ENCODE results near the gene RAE1.

RAE1 gene, protein sequence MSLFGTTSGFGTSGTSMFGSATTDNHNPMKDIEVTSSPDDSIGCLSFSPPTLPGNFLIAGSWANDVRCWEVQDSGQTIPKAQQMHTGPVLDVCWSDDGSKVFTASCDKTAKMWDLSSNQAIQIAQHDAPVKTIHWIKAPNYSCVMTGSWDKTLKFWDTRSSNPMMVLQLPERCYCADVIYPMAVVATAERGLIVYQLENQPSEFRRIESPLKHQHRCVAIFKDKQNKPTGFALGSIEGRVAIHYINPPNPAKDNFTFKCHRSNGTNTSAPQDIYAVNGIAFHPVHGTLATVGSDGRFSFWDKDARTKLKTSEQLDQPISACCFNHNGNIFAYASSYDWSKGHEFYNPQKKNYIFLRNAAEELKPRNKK
- total RNA-seq: 32.8 to 73.2 (median 47.1) reads per million in 9 experiments

GRCh38 chr20:57351042-57351783 is at the start of gene RAE1:
Gene RAE1, plus strand, starts transcription at chr20:57351255. Its CDS starts 2,784 bp downstream, at chr20:57354039.
- Mint-ChIP-seq H3K36me3 (ENCODE audit: insufficient read depth) (peaks cover 42% of the 10 kb centered on the region), H3K9me3 (no peaks in the 10 kb centered on the region), H3K4me3 (peak within 1 kb of the TSS; percentile 83 to 86), H3K27me3 (no peaks in the 10 kb centered on the region), H3K27ac (peak within 1 kb of the TSS; percentile 90 to 92), H3K4me1 (ENCODE audit: low read depth in 2 of 2) (peaks cover 16 to 27% of the 10 kb centered on the region in 2 donors)
- DNase-seq (peak; percentile 85 to 90 (median 86)), ATAC-seq (replicated peaks) (peak; percentile 87)

- H3K9me3 Mint-ChIP-seq: no peaks in the 10 kb centered on the region
- no peaks in the 10 kb centered on the region for H3K36me3 Mint-ChIP-seq (ENCODE audit: insufficient read depth)
- H3K4me1 Mint-ChIP-seq (ENCODE audit: low read depth in 2 of 2): no peaks in the 10 kb centered on the region
- H3K4me3 Mint-ChIP-seq: no peak overlapping the region
- no peak for DNase-seq
- ATAC-seq (replicated peaks): no peak
- H3K27ac Mint-ChIP-seq: no peak overlapping the region
- H3K27me3 Mint-ChIP-seq: peaks cover 46 to 63% of the 10 kb centered on the region in 2 donors
These were observed 44.3 kb upstream of the RAE1 start for GRCh38 chr20:57306747-57307146.

GRCh38 chr20:57308451-57309271 is 42.4 kb upstream of the RAE1 start:
- Mint-ChIP-seq H3K27ac (no peak overlapping the region), H3K4me3 (no peak overlapping the region), H3K36me3 (ENCODE audit: insufficient read depth) (no peaks in the 10 kb centered on the region), H3K27me3 (peaks cover 29 to 52% of the 10 kb centered on the region in 2 donors), H3K4me1 (ENCODE audit: low read depth in 2 of 2) (no peaks in the 10 kb centered on the region), H3K9me3 (no peaks in the 10 kb centered on the region)
- ATAC-seq (replicated peaks): no peak
- DNase-seq: no peak

GRCh38 chr20:57309544-57310115 is 41.4 kb upstream of the RAE1 start:
- Mint-ChIP-seq H3K4me3 (no peak overlapping the region), H3K9me3 (no peaks in the 10 kb centered on the region), H3K4me1 (ENCODE audit: low read depth in 2 of 2) (no peaks in the 10 kb centered on the region), H3K36me3 (ENCODE audit: insufficient read depth) (no peaks in the 10 kb centered on the region), H3K27ac (no peak overlapping the region), H3K27me3 (peaks cover 20 to 50% of the 10 kb centered on the region in 2 donors)
- no peak for ATAC-seq (replicated peaks)
- no peak for DNase-seq

DNA sequence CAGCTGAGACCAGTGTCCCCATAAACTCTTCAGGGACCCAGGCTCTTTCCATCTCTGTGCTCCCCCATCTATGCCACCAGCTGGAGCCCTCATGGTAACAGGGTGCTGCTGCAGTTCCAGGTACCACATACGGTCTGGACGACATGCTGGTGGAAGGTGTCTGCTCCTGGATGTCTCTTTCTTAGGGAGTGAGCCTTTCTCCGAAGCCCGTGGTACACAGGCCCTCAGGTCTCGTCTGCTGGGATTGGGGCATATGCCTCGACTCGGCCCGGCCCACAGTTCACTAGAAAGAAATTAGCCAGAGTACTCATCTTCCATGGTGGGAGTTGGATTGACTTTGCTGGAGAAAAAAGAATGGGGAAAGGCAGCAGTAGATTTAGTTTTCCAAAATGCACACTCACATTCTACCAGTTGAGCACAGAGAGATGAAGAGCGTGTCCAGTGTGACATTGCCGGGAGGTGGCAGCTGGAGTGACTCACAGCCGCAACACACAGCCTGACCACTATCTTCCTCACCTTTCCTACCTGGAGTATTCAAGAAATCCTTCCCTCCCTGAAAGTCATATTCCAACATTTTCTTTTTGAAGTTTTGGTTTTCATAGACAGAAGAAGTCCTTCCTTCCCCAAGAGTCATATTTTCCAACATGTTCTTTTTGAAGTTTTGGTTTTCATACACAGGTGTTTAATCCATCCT is 40.1 kb upstream of the RAE1 start:
- DNase-seq (no peak), ATAC-seq (replicated peaks) (no peak)
- Mint-ChIP-seq H3K9me3 (no peaks in the 10 kb centered on the region), H3K27ac (no peak overlapping the region), H3K4me1 (ENCODE audit: low read depth in 2 of 2) (no peaks in the 10 kb centered on the region), H3K36me3 (ENCODE audit: insufficient read depth) (no peaks in the 10 kb centered on the region), H3K4me3 (no peak overlapping the region), H3K27me3 (peaks cover 15 to 46% of the 10 kb centered on the region in 2 donors)

DNA sequence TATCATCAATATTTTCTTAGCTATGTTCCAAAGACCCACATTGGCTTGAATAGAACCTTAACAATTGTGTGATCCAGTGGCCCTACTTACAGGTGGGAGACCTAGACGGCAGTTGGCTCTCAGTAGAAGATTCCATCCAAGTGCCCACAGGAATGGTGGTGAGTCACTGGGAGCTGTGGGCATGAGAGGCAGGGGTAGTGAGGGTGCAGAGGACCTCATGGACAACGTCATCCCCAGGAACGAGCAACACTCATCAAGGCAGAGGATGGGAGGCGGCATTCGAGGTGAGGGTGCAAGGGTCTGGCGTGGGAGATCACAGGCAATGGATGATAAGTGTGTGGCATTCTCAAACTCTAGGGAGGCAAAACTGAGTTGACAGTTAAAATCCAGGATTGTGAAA is 38.9 kb upstream of the RAE1 start:
- Mint-ChIP-seq H3K4me1 (ENCODE audit: low read depth in 2 of 2) (no peaks in the 10 kb centered on the region), H3K9me3 (no peaks in the 10 kb centered on the region), H3K4me3 (no peak overlapping the region), H3K27ac (no peak overlapping the region), H3K36me3 (ENCODE audit: insufficient read depth) (no peaks in the 10 kb centered on the region), H3K27me3 (peaks cover 13 to 38% of the 10 kb centered on the region in 2 donors)
- DNase-seq (no peak), ATAC-seq (replicated peaks) (no peak)

- Mint-ChIP-seq H3K4me3 (no peak overlapping the region), H3K27me3 (peaks cover 24 to 29% of the 10 kb centered on the region in 2 donors), H3K9me3 (no peaks in the 10 kb centered on the region), H3K27ac (no peak overlapping the region), H3K4me1 (ENCODE audit: low read depth in 2 of 2) (peaks cover 0 to 2% of the 10 kb centered on the region in 2 donors), H3K36me3 (ENCODE audit: insufficient read depth) (no peaks in the 10 kb centered on the region)
- ATAC-seq (replicated peaks) (no peak), DNase-seq (no peak)
These were observed 37.8 kb upstream of the RAE1 start for GRCh38 chr20:57313230-57313629.

DNA sequence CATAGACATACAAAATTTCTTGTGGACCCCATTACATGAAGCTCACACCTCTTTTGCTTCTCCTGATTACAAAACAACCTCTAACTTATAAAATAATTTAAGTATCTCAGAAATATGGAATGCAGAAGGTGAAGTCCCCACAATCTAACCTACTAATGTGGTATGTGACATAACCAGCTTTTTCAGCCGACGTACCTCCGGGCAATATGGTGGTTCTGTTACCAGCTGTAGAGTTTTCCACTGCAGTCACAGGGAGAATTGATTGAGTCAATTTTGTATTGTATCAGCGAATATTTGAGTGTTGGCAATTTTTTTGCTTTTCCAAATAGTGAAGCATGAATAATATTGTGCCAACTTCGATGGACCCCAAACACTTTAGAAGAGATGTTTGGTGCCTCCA is 37.1 kb upstream of the RAE1 start:
- H3K4me3 Mint-ChIP-seq: no peak overlapping the region
- H3K27ac Mint-ChIP-seq: no peak overlapping the region
- DNase-seq (no peak), ATAC-seq (replicated peaks) (no peak)
- H3K4me1 Mint-ChIP-seq (ENCODE audit: low read depth in 2 of 2): peaks cover 2 to 4% of the 10 kb centered on the region in 2 donors
- no peaks in the 10 kb centered on the region for H3K36me3 Mint-ChIP-seq (ENCODE audit: insufficient read depth)
- H3K9me3 Mint-ChIP-seq: no peaks in the 10 kb centered on the region
- H3K27me3 Mint-ChIP-seq: peaks cover 31% of the 10 kb centered on the region in 2 donors

DNA sequence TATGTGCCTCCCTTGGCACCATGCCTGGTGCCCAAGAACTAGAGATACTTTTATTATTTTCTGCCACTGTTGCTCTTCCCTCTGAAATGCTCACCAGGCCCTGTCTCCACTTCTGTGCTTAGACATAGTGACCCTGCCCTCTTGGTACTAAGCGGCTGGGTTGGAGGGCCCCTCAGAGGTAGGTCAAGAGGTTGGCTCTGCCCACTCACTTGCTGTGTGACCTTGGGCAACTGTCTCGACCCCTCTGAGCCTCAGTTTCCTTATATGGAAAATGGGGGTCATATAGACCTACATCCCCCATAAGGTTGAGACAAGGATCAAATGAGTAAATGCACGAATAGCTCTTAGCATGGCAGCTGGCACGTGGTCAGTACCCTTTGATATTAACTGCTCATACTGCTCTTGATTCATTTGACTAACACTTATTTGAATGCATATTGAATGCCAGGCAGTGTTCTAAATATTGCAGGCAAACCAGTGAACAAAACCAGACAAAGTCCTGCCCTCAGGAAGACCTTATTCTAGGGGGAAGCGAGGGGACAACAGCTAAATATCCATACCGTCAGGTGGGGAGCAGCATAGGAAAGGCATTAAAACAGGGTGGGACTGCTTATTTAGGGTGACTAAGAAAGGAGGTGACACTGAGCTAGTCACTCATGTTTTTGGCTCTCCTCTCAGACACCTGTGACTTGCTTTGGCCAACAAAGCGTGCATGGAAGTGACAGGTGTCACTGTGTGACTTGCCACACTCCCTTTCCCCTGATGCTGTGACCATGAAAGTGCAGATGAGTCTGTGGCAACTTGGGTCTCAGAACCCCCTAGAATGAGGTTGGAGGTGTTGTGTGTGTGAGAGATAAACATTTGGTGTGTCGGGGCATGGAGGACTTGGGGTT is 35.7 kb upstream of the RAE1 start:
- no peaks in the 10 kb centered on the region for H3K9me3 Mint-ChIP-seq
- no peaks in the 10 kb centered on the region for H3K36me3 Mint-ChIP-seq (ENCODE audit: insufficient read depth)
- H3K27me3 Mint-ChIP-seq: peaks cover 33 to 44% of the 10 kb centered on the region in 2 donors
- no peak overlapping the region for H3K4me3 Mint-ChIP-seq
- H3K4me1 Mint-ChIP-seq (ENCODE audit: low read depth in 2 of 2): peaks cover 2 to 4% of the 10 kb centered on the region in 2 donors
- no peak overlapping the region for H3K27ac Mint-ChIP-seq
- no peak for DNase-seq
- ATAC-seq (replicated peaks): no peak

- Mint-ChIP-seq H3K27ac (no peak overlapping the region), H3K4me3 (no peak overlapping the region)
These were observed 35.0 kb upstream of the RAE1 start for GRCh38 chr20:57315976-57316480.

GRCh38 chr20:57316795-57317201 is 34.3 kb upstream of the RAE1 start:
- Mint-ChIP-seq H3K27me3 (peaks cover 43 to 56% of the 10 kb centered on the region in 2 donors), H3K4me1 (ENCODE audit: low read depth in 2 of 2) (peaks cover 2 to 4% of the 10 kb centered on the region in 2 donors), H3K36me3 (ENCODE audit: insufficient read depth) (no peaks in the 10 kb centered on the region), H3K4me3 (no peak overlapping the region), H3K27ac (no peak overlapping the region), H3K9me3 (no peaks in the 10 kb centered on the region)
- no peak for DNase-seq
- ATAC-seq (replicated peaks): no peak

More at GRCh38 chr20:57315976-57316480, 35.0 kb upstream of the RAE1 start:
- Mint-ChIP-seq H3K9me3 (no peaks in the 10 kb centered on the region), H3K36me3 (ENCODE audit: insufficient read depth) (no peaks in the 10 kb centered on the region), H3K4me1 (ENCODE audit: low read depth in 2 of 2) (peaks cover 2 to 4% of the 10 kb centered on the region in 2 donors), H3K27me3 (peaks cover 36 to 48% of the 10 kb centered on the region in 2 donors)
- ATAC-seq (replicated peaks) (no peak), DNase-seq (no peak)

Measured in effector memory CD8-positive, alpha-beta T cell (primary cell).